DOHH2 (cell line): ENCODE data around the gene CLDN34.

Experiments
- CTCF ChIP-seq: fragments of 200-600 bp; sonication (generic); IDR thresholded peaks from one replicate; pipeline ENCODE4 v1.5.1; 2014; ENCODE audit warnings: antibody characterized with exemption, mild to moderate bottlenecking, low read depth, low read length; ENCODE audit not compliant: poor library complexity, severe bottlenecking
- EZH2phosphoT487 ChIP-seq: fragments of 200-600 bp; sonication (generic); IDR thresholded peaks from 2 replicates; pipeline ENCODE4 v1.6.1; 2017; ENCODE audit warnings: borderline replicate concordance, mild to moderate bottlenecking, antibody characterized with exemption, low read length, moderate library complexity, mixed read lengths

GRCh38 chrX:9940421-9940820, 26.7 kb upstream of the CLDN34 start:
- TF ChIP-seq CTCF (no peak), EZH2phosphoT487 (no peak)
